Lung (tissue), 12 donors: ENCODE data around the gene TOPBP1. TPM values are rescaled to one million over a fixed set of nuclear protein-coding genes. Genes with fewer than 3 reads are reported as not detected.

Source experiments
- ATAC-seq: fragments of 200-7000 bp; cut with Tn5 transposase; one replicate; pipeline ENCODE4 v1.9.1; 2020; ENCODE audit warnings: moderate number of reproducible peaks; ENCODE audit not compliant: insufficient read depth, low FRiP score
- DNase-seq, 3 donors: peaks; one replicate each; pipeline ENCODE4 v3.0.0-alpha.2; 2013 to 2017
- H3K27ac ChIP-seq, 2 donors: one replicate each; pipeline ENCODE4 v1.5.1; 2013; ENCODE audit warnings: mild to moderate bottlenecking in 2 of 2, moderate library complexity in 2 of 2, control low read depth in 1 of 2, inconsistent platforms in 1 of 2, low read depth in 1 of 2, low read length in 1 of 2
- H3K27me3 ChIP-seq, 3 donors: one replicate each; pipeline ENCODE4 v1.5.1; 2013; ENCODE audit warnings: low read length in 2 of 3; ENCODE audit not compliant: control insufficient read depth in 3 of 3, insufficient read depth in 3 of 3
- H3K36me3 ChIP-seq, 4 donors: one replicate each; pipeline ENCODE4 v1.5.1; 2013; ENCODE audit warnings: low read length in 4 of 4, mild to moderate bottlenecking in 1 of 4, moderate library complexity in 1 of 4; ENCODE audit not compliant: control insufficient read depth in 4 of 4, insufficient read depth in 4 of 4
- H3K4me1 ChIP-seq, 5 donors: one replicate each; pipeline ENCODE4 v1.5.1; 2013; ENCODE audit warnings: low read length in 5 of 5, mild to moderate bottlenecking in 2 of 5, moderate library complexity in 1 of 5; ENCODE audit not compliant: control insufficient read depth in 5 of 5, insufficient read depth in 5 of 5
- H3K4me3 ChIP-seq: one replicate; pipeline ENCODE4 v1.5.1; 2013; ENCODE audit warnings: mild to moderate bottlenecking, control low read depth, moderate library complexity
- H3K9ac ChIP-seq, 2 donors: one replicate each; pipeline ENCODE4 v1.5.1; 2013; ENCODE audit warnings: low read length in 2 of 2, control low read depth in 1 of 2; ENCODE audit not compliant: insufficient read depth in 1 of 2
- H3K9me3 ChIP-seq, 4 donors: one replicate each; pipeline ENCODE4 v1.5.1; 2013; ENCODE audit warnings: low read length in 3 of 4, mild to moderate bottlenecking in 1 of 4, moderate library complexity in 1 of 4; ENCODE audit not compliant: control insufficient read depth in 4 of 4, insufficient read depth in 3 of 4
- CTCF ChIP-seq: IDR thresholded peaks from 2 replicates; pipeline ENCODE4 v1.5.1; 2012; ENCODE audit warnings: mild to moderate bottlenecking; ENCODE audit errors: control extremely low read depth, extremely low read depth
- WGBS, 2 donors: extraction: QIAGEN DNeasy Blood & Tissue Kit; methylation state at CpG; one replicate each; pipeline ENCODE4 v1.1.7; 2013; 5-methylcytosine and 5-hydroxymethylcytosine counted together
- polyA plus RNA-seq, 2 donors: library from polyadenylated mRNA; stranded (reverse); fragments of 200-250 nt; gene quantifications; one replicate each; pipeline ENCODE4 v1.2.1, GENCODE V29; 2013
- total RNA-seq, 2 donors: library from RNA; depleted of rRNA in 1 of 2; stranded (reverse); fragments of >200 nt in 1 of 2; gene quantifications; one replicate each; pipeline ENCODE4 v1.2.1, GENCODE V29; 2014 to 2021
- donor health status: control.
- donor health status: control.
- donor health status: Bipolar disorder and iron deficiency.
- donor health status: healthy.
- donor health status: DM: yes; HTN: yes; CAD: no.

Gene TOPBP1
- total and polyA plus RNA-seq, 4 donors, result 6.9 to 45.4 (median 13.7) TPM

- Histone ChIP-seq H3K9me3 (no peaks in the 10 kb centered on the region), H3K4me1 (peaks cover 0 to 1% (median 0%) of the 10 kb centered on the region in 5 donors), H3K4me3 (no peak overlapping the region), H3K9ac (no peak overlapping the region), H3K36me3 (peaks cover 4 to 40% (median 29%) of the 10 kb centered on the region in 4 donors), H3K27ac (no peak overlapping the region), H3K27me3 (no peaks in the 10 kb centered on the region)
- ATAC-seq, result no peak
- no peak for TF ChIP-seq CTCF
- DNase-seq, result peak in 1 of 3 donors; percentile 32
- WGBS, 2 donors, result 97 to 100% methylated on average over 1 of the region's 1 CpG
These were observed 17.0 kb downstream of the TOPBP1 start for GRCh38 chr3:133644768-133645167.

GRCh38 chr3:133643611-133644010, 18.1 kb downstream of the TOPBP1 start:
- H3K36me3 ChIP-seq, result peaks cover 3 to 40% (median 32%) of the 10 kb centered on the region in 4 donors
- 87 to 95% methylated on average over 2 of the region's 2 CpGs for WGBS, 2 donors
- no peaks in the 10 kb centered on the region for H3K27me3 ChIP-seq
- TF ChIP-seq CTCF, result no peak
- H3K9me3 ChIP-seq, result no peaks in the 10 kb centered on the region
- no peak for ATAC-seq
- H3K4me3 ChIP-seq, result no peak overlapping the region
- peaks cover 0 to 1% (median 0%) of the 10 kb centered on the region in 5 donors for H3K4me1 ChIP-seq
- H3K9ac ChIP-seq, result no peak overlapping the region
- DNase-seq, result no peak
- H3K27ac ChIP-seq, result no peak overlapping the region

DNA sequence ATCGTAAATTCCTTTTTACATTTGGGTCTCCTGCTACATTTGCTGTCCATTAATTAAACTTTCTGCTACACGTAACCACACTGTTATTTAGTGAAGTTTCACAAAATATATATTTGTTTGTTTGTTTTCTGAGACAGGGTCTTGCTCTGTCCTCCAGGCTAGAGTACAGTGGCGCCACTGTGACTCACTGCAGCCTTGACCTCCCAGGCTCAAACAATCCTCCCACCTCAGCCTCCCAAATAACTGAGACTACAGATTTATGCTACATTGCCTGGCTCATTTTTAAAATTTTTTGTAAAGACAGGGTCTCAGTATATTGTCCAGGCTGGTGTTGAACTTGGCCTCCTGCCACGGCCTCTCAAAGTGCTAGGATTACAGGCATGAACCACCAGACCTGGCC, 20.5 kb downstream of the TOPBP1 start:
- no peaks in the 10 kb centered on the region for H3K9me3 ChIP-seq
- no peak overlapping the region for H3K4me3 ChIP-seq
- H3K27ac ChIP-seq, result no peak overlapping the region
- peaks cover 3 to 45% (median 35%) of the 10 kb centered on the region in 4 donors for H3K36me3 ChIP-seq
- H3K9ac ChIP-seq, result no peak overlapping the region
- WGBS, 2 donors, result 96 to 99% methylated on average over 4 of the region's 4 CpGs
- H3K27me3 ChIP-seq, result no peaks in the 10 kb centered on the region
- TF ChIP-seq CTCF, result no peak
- DNase-seq (no peak), ATAC-seq (no peak)
- no peaks in the 10 kb centered on the region for H3K4me1 ChIP-seq

GRCh38 chr3:133633439-133633838, 28.3 kb downstream of the TOPBP1 start:
- ATAC-seq, result no peak
- DNase-seq, result no peak
- Histone ChIP-seq H3K4me3 (no peak overlapping the region), H3K27ac (no peak overlapping the region), H3K9me3 (no peaks in the 10 kb centered on the region), H3K9ac (no peak overlapping the region), H3K4me1 (no peaks in the 10 kb centered on the region), H3K27me3 (no peaks in the 10 kb centered on the region), H3K36me3 (peaks cover 8 to 31% (median 20%) of the 10 kb centered on the region in 4 donors)
- TF ChIP-seq CTCF, result no peak
- WGBS, 2 donors, result 96 to 97% methylated on average over 4 of the region's 4 CpGs
